K562 (cell line): Measurements from ENCODE around the gene SDK1. TPM values are rescaled to one million over a fixed set of nuclear protein-coding genes. Genes with fewer than 3 reads are reported as not detected.

Experiments
- ATAC-seq: fragments of 200-7000 bp; cut with Tn5 transposase; 3 replicates; pipeline ENCODE4 v1.9.1; 2020; ENCODE audit warnings: moderate library complexity
- BruUV-seq: library from RNA; stranded (reverse); fragments of 400-500 nt; replicated peaks from 2 replicates; lab custom pipeline; 2021; lab: Mats Ljungman, UMichigan
- CTCF ChIA-PET: fragments of 300-600 bp; formaldehyde crosslinking; extraction: SDS; loops from one replicate; lab custom pipeline; 2021; ENCODE audit warnings: low intra/inter-chr PET ratio; lab: Yijun Ruan, JAX
- POLR2A ChIA-PET: fragments of 300-600, 350-650 bp; sonication (Branson Sonifier 250); formaldehyde crosslinking; extraction: SDS; loops from one replicate; lab custom pipeline; 2021; ENCODE audit warnings: antibody characterized with exemption, inconsistent platforms; lab: Yijun Ruan, JAX
- DNase-seq, 4 experiments: peaks; one replicate each; pipeline versions ENCODE4 v3.0.0 to v3.0.0-alpha.2; 2011 to 2018; ENCODE audit warnings: low spot score in 3 of 4, mixed read lengths in 3 of 4; ENCODE audit errors: extremely low read depth in 1 of 4
- FAIRE-seq: peaks from 2 replicates; lab custom pipeline; 2011; peaks lifted over from hg19 to GRCh38; lab: Jason Lieb, UNC
- H2AFZ ChIP-seq: 2 replicates; pipeline ENCODE4 v1.6.0; 2011; ENCODE audit warnings: low read depth, low read length, control low read depth, inconsistent platforms
- H3K27ac ChIP-seq: fragments of 200-600 bp; 3 replicates; pipeline ENCODE4 v1.8.0; 2011; ENCODE audit warnings: low read depth, mild to moderate bottlenecking, control low read depth, inconsistent platforms, low read length, moderate library complexity, mixed read lengths; ENCODE audit errors: extremely low read depth
- H3K27me3 ChIP-seq, 2 experiments: fragments of 300-600 bp in 1 of 2; 2 replicates in 1 of 2; 3 replicates in 1 of 2; pipeline versions ENCODE4 v1.6.0 to v1.8.0; 2011; ENCODE audit warnings: inconsistent platforms in 2 of 2, low read length in 2 of 2, mild to moderate bottlenecking in 1 of 2, mixed read lengths in 1 of 2, moderate library complexity in 1 of 2; ENCODE audit not compliant: control insufficient read depth in 2 of 2, insufficient read depth in 2 of 2
- H3K36me3 ChIP-seq: fragments of 300-600 bp; 3 replicates; pipeline ENCODE4 v1.8.0; 2011; ENCODE audit warnings: mild to moderate bottlenecking, low read length, inconsistent platforms; ENCODE audit not compliant: control insufficient read depth, insufficient read depth
- H3K4me1 ChIP-seq, 2 experiments: fragments of 200-600 bp in 1 of 2; replicated peaks in 1 of 2; 2 replicates in 1 of 2; 3 replicates in 1 of 2; pipeline versions ENCODE4 v1.5.1 to v1.8.0; 2011; ENCODE audit warnings: inconsistent platforms in 2 of 2, low read length in 2 of 2, mild to moderate bottlenecking in 1 of 2, mixed read lengths in 1 of 2, moderate library complexity in 1 of 2; ENCODE audit not compliant: control insufficient read depth in 2 of 2, insufficient read depth in 2 of 2
- H3K4me2 ChIP-seq: 2 replicates; pipeline ENCODE4 v1.6.1; 2011; ENCODE audit warnings: low read length, control low read depth, inconsistent platforms, mixed read lengths; ENCODE audit not compliant: insufficient read depth
- H3K4me3 ChIP-seq: fragments of 200-600 bp; sonication (generic), shearing (Covaris generic); 2 replicates; pipeline ENCODE4 v1.5.1; 2016; ENCODE audit warnings: control low read depth, inconsistent platforms
- H3K79me2 ChIP-seq: fragments of 200-600 bp; 3 replicates; pipeline ENCODE4 v1.8.0; 2011; ENCODE audit warnings: low read length, inconsistent platforms; ENCODE audit not compliant: control insufficient read depth, insufficient read depth
- H3K9ac ChIP-seq, 2 experiments: 2 replicates each; pipeline versions ENCODE4 v1.6.0 to v1.6.1; 2011; ENCODE audit warnings: low read depth in 2 of 2, low read length in 2 of 2, control low read depth in 1 of 2, inconsistent platforms in 1 of 2, mild to moderate bottlenecking in 1 of 2, mixed read lengths in 1 of 2; ENCODE audit not compliant: insufficient read depth in 1 of 2
- H3K9me1 ChIP-seq: one replicate; pipeline ENCODE4 v1.6.0; 2011; ENCODE audit warnings: inconsistent platforms, mild to moderate bottlenecking, low read length, moderate library complexity; ENCODE audit not compliant: control insufficient read depth, insufficient read depth
- H3K9me3 ChIP-seq: replicated peaks from 2 replicates; pipeline ENCODE4 v1.5.1; 2011; ENCODE audit warnings: low read depth, low read length, inconsistent platforms; ENCODE audit not compliant: control insufficient read depth, insufficient read depth
- H4K20me1 ChIP-seq: replicated peaks from 2 replicates; pipeline ENCODE4 v1.6.1; 2011; ENCODE audit warnings: low read length, inconsistent platforms, mixed read lengths; ENCODE audit not compliant: control insufficient read depth, insufficient read depth
- DEAF1 ChIP-seq: fragments of 450-650 bp; formaldehyde crosslinking; IDR thresholded peaks from 2 replicates; pipeline ENCODE4 v1.4.0; 2020; ENCODE audit warnings: mild to moderate bottlenecking, moderate library complexity
- HDAC3 ChIP-seq: fragments of 450-650 bp; IDR thresholded peaks from 2 replicates; pipeline ENCODE4 v1.6.1; 2018; ENCODE audit warnings: borderline replicate concordance, mild to moderate bottlenecking, moderate library complexity; ENCODE audit not compliant: partially characterized antibody
- HMBOX1 ChIP-seq: sonication (generic); IDR thresholded peaks from 2 replicates; pipeline ENCODE4 v1.6.1; 2016
- MECOM ChIP-seq: fragments of 250-450 bp; sonication (Bioruptor Pico); IDR thresholded peaks from 2 replicates; pipeline ENCODE4 v1.8.0; 2022; ENCODE audit warnings: inconsistent platforms
- PRMT5 ChIP-seq: sonication (generic); formaldehyde crosslinking; IDR thresholded peaks from 2 replicates; pipeline ENCODE4 v1.5.0; 2020; ENCODE audit warnings: missing genetic modification reagents
- PRPF4 ChIP-seq: fragments of 200-400 bp; formaldehyde crosslinking; IDR thresholded peaks from one replicate; pipeline ENCODE4 v1.6.1; 2017; ENCODE audit warnings: low read length, low read depth, mild to moderate bottlenecking; ENCODE audit not compliant: insufficient read depth, poor library complexity, severe bottlenecking
- SMC3 ChIP-seq: conservative IDR thresholded peaks from 2 replicates; pipeline ENCODE4 v1.6.1; 2011; ENCODE audit warnings: low read depth, low read length, improper control_type of control experiment; ENCODE audit not compliant: insufficient read depth
- YBX1 ChIP-seq: fragments of 450-650 bp; IDR thresholded peaks from 2 replicates; pipeline ENCODE4 v1.7.1; 2016; ENCODE audit warnings: mild to moderate bottlenecking
- ZKSCAN3 ChIP-seq: fragments of 250-450 bp; sonication (Bioruptor Pico); IDR thresholded peaks from 2 replicates; pipeline ENCODE4 v1.4.0; 2020
- ZNF134 ChIP-seq: fragments of 250-450 bp; sonication (Bioruptor Pico); conservative IDR thresholded peaks from 2 replicates; pipeline ENCODE4 v1.4.0; 2020
- ZNF717 ChIP-seq: fragments of 250-450 bp; sonication (Bioruptor Pico); IDR thresholded peaks from 2 replicates; pipeline ENCODE4 v1.5.0; 2021
- ZSCAN32 ChIP-seq: fragments of 450-650 bp; formaldehyde crosslinking; IDR thresholded peaks from 2 replicates; pipeline ENCODE4 v1.4.0; 2020; ENCODE audit warnings: mild to moderate bottlenecking, moderate library complexity
- WGBS: fragments of 100-300 bp; shearing (Covaris generic); methylation state at CpG from one replicate; pipeline ENCODE4 v1.1.6; 2016; ENCODE audit warnings: low coverage, mixed read lengths; ENCODE audit not compliant: insufficient coverage; ENCODE audit errors: missing lambda C conversion rate; 5-methylcytosine and 5-hydroxymethylcytosine counted together
- in situ Hi-C: fragments of 300-500 bp; cut with MboI; formaldehyde crosslinking; loops from 4 replicates; pipeline ENCODE4 v1.15.0; 2018; ENCODE audit warnings: inconsistent platforms, mixed read lengths
- intact Hi-C: fragments of 100-400 bp; cut with micrococcal nuclease; formaldehyde crosslinking; loops from 2 replicates; pipeline ENCODE4 v1.14.2; 2022
- polyA plus RNA-seq, 8 experiments: library from polyadenylated mRNA; depleted of rRNA in 4 of 8; stranded (reverse) in 5 of 8; unstranded in 3 of 8; fragments of >200 nt; fragmentation: Nextera tagmentation in 2 of 8; fragmentation: Illumina TruSeq in 1 of 8; extraction: Ambion mirVana in 2 of 8; extraction: Trizol in 1 of 8; gene quantifications; 2 replicates each; pipeline versions ENCODE4 v1.2.1 to v1.2.3, GENCODE V29; 2011 to 2014; ENCODE audit warnings: inconsistent platforms in 1 of 8, missing spikeins in 1 of 8
- total RNA-seq, 7 experiments: library from RNA; depleted of rRNA in 6 of 7; stranded (reverse); fragments of >200 nt in 6 of 7; fragmentation: Illumina TruSeq in 2 of 7; extraction: Trizol in 2 of 7; gene quantifications; 2 replicates each; pipeline versions ENCODE4 v1.2.1 to v1.2.3, GENCODE V29; 2011 to 2021; ENCODE audit warnings: low replicate concordance in 1 of 7

SDK1 gene
- total and polyA plus RNA-seq, 9 of the 15 experiments (the other 6 are each of a cell fraction or from before 2014, with no cell fraction given), result 0.16 TPM; not detected in 8

GRCh38 chr7:3971323-3971722 lies 670.3 kb downstream of the SDK1 start:
- Histone ChIP-seq H3K4me1 (no peaks in the 10 kb centered on the region), H3K9me1 (no peaks in the 10 kb centered on the region), H3K9ac (no peak overlapping the region), H3K36me3 (no peaks in the 10 kb centered on the region), H3K9me3 (no peaks in the 10 kb centered on the region), H3K4me2 (no peak overlapping the region), H2AFZ (no peak overlapping the region), H3K79me2 (no peaks in the 10 kb centered on the region), H3K4me3 (no peak overlapping the region), H3K27ac (no peak overlapping the region), H4K20me1 (no peaks in the 10 kb centered on the region), H3K27me3 (peaks cover 16 to 55% of the 10 kb centered on the region in 2 experiments; a peak in 3 of 5 replicates)
- CTCF ChIA-PET, result no interaction called here
- ATAC-seq, result no peak
- WGBS, result under 1% methylated on average over 13 of the region's 13 CpGs
- BruUV-seq, result no TSS peak
- no peak for FAIRE-seq
- in situ Hi-C loops, result no loop called here
- DNase-seq, result no peak
- POLR2A ChIA-PET, result no interaction called here
- intact Hi-C loops, result no loop called here
- TF ChIP-seq HMBOX1 (no peak), ZNF134 (CRISPR knock-in tag) (no peak), YBX1 (no peak), MECOM (CRISPR knock-in tag) (no peak), ZSCAN32 (CRISPR knock-in tag) (no peak), ZNF717 (CRISPR knock-in tag) (no peak), ZKSCAN3 (CRISPR knock-in tag) (no peak), PRPF4 (no peak), PRMT5 (CRISPR knock-in tag) (no peak), DEAF1 (no peak), HDAC3 (no peak), SMC3 (no peak)
